SK-N-SH (cell line): ENCODE measurements around the gene AP2A1. TPM values are rescaled to one million over a fixed set of nuclear protein-coding genes. Genes with fewer than 3 reads are reported as not detected.

ENCODE experiments used
- CTCF ChIA-PET: fragments of 300-600, 350-600 bp; formaldehyde crosslinking; extraction: SDS; loops from one replicate; lab custom pipeline; 2021; lab: Yijun Ruan, JAX
- POLR2A ChIA-PET: fragments of 350-600 bp; sonication (Branson Sonifier 250); formaldehyde crosslinking; extraction: SDS; loops from one replicate; lab custom pipeline; 2020; ENCODE audit warnings: antibody characterized with exemption, inconsistent platforms; lab: Yijun Ruan, JAX
- DNase-seq: peaks from one replicate; pipeline ENCODE4 v3.0.0; 2012
- H2AFZ ChIP-seq: fragments of 200-600 bp; sonication (generic); 2 replicates; pipeline ENCODE4 v1.8.1; 2016; ENCODE audit warnings: antibody characterized with exemption, mild to moderate bottlenecking, low read depth
- H3F3A ChIP-seq: fragments of 200-600 bp; sonication (generic); replicated peaks from 2 replicates; pipeline ENCODE3; 2016; ENCODE audit warnings: antibody characterized with exemption, mild to moderate bottlenecking; ENCODE audit not compliant: insufficient read depth
- H3K27ac ChIP-seq, 2 experiments: fragments of 200-500 bp in 1 of 2; fragments of 200-600 bp in 1 of 2; sonication (Bioruptor generic) in 1 of 2; sonication (generic), shearing (Covaris generic) in 1 of 2; 2 replicates each; pipeline versions ENCODE4 v1.5.1 to v1.6.1; 2014 to 2016; ENCODE audit warnings: low read depth in 2 of 2, inconsistent platforms in 1 of 2, low read length in 1 of 2, mild to moderate bottlenecking in 1 of 2, mixed read lengths in 1 of 2
- H3K27me3 ChIP-seq: fragments of 200-600 bp; sonication (generic), shearing (Covaris generic); 2 replicates; pipeline ENCODE4 v1.6.1; 2016; ENCODE audit warnings: mixed run types; ENCODE audit not compliant: insufficient read depth
- H3K36me3 ChIP-seq, 2 experiments: fragments of 200-500 bp in 1 of 2; fragments of 200-600 bp in 1 of 2; sonication (Bioruptor generic) in 1 of 2; sonication (generic) in 1 of 2; replicated peaks in 1 of 2; 2 replicates each; pipeline versions ENCODE3 to v1.5.1; 2014 to 2016; ENCODE audit warnings: low read length in 1 of 2, mild to moderate bottlenecking in 1 of 2; ENCODE audit not compliant: insufficient read depth in 2 of 2, control insufficient read depth in 1 of 2
- H3K4me1 ChIP-seq, 2 experiments: fragments of 200-500 bp in 1 of 2; fragments of 200-600 bp in 1 of 2; sonication (Bioruptor generic) in 1 of 2; sonication (generic), shearing (Covaris generic) in 1 of 2; 2 replicates each; pipeline versions ENCODE4 v1.5.1 to v1.6.1; 2014 to 2016; ENCODE audit warnings: low read depth in 1 of 2, low read length in 1 of 2, mixed run types in 1 of 2; ENCODE audit not compliant: insufficient read depth in 2 of 2, control insufficient read depth in 1 of 2
- H3K4me2 ChIP-seq: fragments of 200-600 bp; sonication (generic), shearing (Covaris generic); 2 replicates; pipeline ENCODE4 v1.6.1; 2017; ENCODE audit warnings: mixed run types
- H3K4me3 ChIP-seq, 2 experiments: fragments of 200-500 bp in 1 of 2; fragments of 200-600 bp in 1 of 2; sonication (Bioruptor generic) in 1 of 2; sonication (generic), shearing (Covaris generic) in 1 of 2; 2 replicates each; pipeline versions ENCODE4 v1.5.1 to v1.8.1; 2014 to 2016; ENCODE audit warnings: low read depth in 2 of 2, inconsistent platforms in 1 of 2, low read length in 1 of 2, mild to moderate bottlenecking in 1 of 2, mixed read lengths in 1 of 2, moderate library complexity in 1 of 2
- H3K79me2 ChIP-seq: fragments of 200-600 bp; sonication (generic); 2 replicates; pipeline ENCODE4 v1.8.1; 2017; ENCODE audit warnings: mild to moderate bottlenecking; ENCODE audit not compliant: insufficient read depth
- H3K9ac ChIP-seq: fragments of 200-600 bp; sonication (generic); 2 replicates; pipeline ENCODE4 v1.6.1; 2017; ENCODE audit warnings: mixed run types
- H3K9me2 ChIP-seq: fragments of 200-600 bp; sonication (generic); 2 replicates; pipeline ENCODE4 v1.6.1; 2017; ENCODE audit warnings: mixed run types
- H3K9me3 ChIP-seq: fragments of 200-600 bp; sonication (generic); 2 replicates; pipeline ENCODE4 v1.6.1; 2017; ENCODE audit warnings: mixed run types, mild to moderate bottlenecking, moderate library complexity
- H4K20me1 ChIP-seq: fragments of 200-600 bp; sonication (generic); 2 replicates; pipeline ENCODE4 v1.6.1; 2017; ENCODE audit warnings: mild to moderate bottlenecking, mixed run types; ENCODE audit not compliant: insufficient read depth
- CTCF ChIP-seq: fragments of 200-600 bp; sonication (generic); IDR thresholded peaks from 2 replicates; pipeline ENCODE4 v1.6.1; 2017; ENCODE audit warnings: antibody characterized with exemption, mild to moderate bottlenecking, moderate library complexity
- ELF1 ChIP-seq: IDR thresholded peaks from 2 replicates; pipeline ENCODE4 v1.4.0; 2012
- JUND ChIP-seq: IDR thresholded peaks from 2 replicates; pipeline ENCODE4 v1.4.0; 2012
- USF1 ChIP-seq: IDR thresholded peaks from 2 replicates; pipeline ENCODE4 v1.4.0; 2012; ENCODE audit warnings: low read depth, borderline replicate concordance
- WGBS: methylation state at CpG from one replicate; pipeline ENCODE4 v1.1.6; 2017; ENCODE audit warnings: low lambda C conversion rate; 5-methylcytosine and 5-hydroxymethylcytosine counted together
- polyA plus RNA-seq, 3 experiments: library from polyadenylated mRNA; depleted of rRNA; stranded (reverse); fragments of >200 nt; gene quantifications; 2 replicates each; pipeline ENCODE4 v1.2.3, GENCODE V29; 2012
- small RNA-seq, 7 experiments: library from RNA; depleted of rRNA; stranded (forward); fragments of <200 nt; gene quantifications; one replicate each; pipeline ENCODE3, GENCODE V24; 2012

AP2A1 gene
- polyA plus RNA-seq, 1 of the 3 experiments (the other 2 are of a cell fraction): 74.8 TPM

DNA sequence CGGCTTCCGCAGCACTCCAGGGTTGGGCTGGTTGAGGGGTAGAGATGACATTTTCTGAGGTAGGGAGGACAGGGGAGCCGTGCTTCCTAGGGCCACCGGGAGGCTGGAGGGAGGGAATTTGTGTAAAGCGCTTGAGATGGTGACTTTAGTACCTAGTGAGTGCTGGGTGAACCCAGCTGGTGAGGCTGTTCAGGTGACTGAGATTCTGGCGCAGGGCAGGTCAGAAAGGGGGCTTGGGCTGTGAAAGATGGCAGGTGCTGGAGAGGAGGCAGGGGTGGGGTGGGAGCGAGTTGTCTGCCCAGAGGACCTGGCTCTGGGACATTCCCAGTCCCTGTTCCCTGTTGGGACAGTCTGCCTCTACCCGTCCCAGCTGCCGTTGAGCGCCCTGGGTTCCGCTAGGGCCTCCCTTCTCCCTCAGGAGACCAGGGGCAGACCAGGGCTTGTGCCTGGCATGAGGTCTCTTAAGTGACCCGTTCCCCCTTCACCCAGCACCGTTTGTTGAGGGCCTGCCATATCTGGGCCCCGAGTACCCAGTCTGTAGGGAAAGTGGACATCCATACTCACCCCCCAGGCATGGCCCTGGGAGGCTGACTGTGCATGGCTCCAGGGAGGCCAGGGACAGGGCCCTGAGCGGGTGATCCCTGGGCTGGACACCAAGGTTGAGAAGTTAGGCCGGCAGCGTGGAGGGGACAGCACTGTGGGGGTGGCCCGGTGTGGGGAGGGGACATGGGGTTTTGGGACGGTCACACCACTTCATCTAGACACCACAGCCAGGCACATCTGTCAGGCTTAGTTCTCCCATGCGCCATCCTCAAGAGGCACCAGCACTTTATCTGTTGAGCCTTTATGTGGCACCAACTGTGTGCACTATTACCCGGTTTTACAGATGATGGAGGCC lies 89.1 kb downstream of the AP2A1 start (continued):
- no peak for TF ChIP-seq CTCF

GRCh38 chr19:49856574-49857021 lies 89.8 kb downstream of the AP2A1 start:
- no peak overlapping the region for H3K9ac ChIP-seq
- H3K4me2 ChIP-seq: no peak overlapping the region
- POLR2A ChIA-PET: no interaction called here
- no peak overlapping the region for H2AFZ ChIP-seq
- peaks cover 13 to 23% of the 10 kb centered on the region in 2 experiments; a peak in 3 of 4 replicates for H3K4me1 ChIP-seq
- H3K27me3 ChIP-seq: no peaks in the 10 kb centered on the region
- H3K27ac ChIP-seq: no peak overlapping the region; a peak in 1 of 4 replicates
- peaks cover 71% of the 10 kb centered on the region for H4K20me1 ChIP-seq
- CTCF ChIA-PET: no interaction called here
- peaks cover 65% of the 10 kb centered on the region for H3F3A ChIP-seq
- TF ChIP-seq ELF1 (peak; percentile 24; the same call in 1 of the 2 replicates), JUND (peak; percentile 4; the same call in 1 of the 2 replicates), USF1 (no peak)
- TF ChIP-seq, all 33 proteins: peak for 2
- H3K9me2 ChIP-seq: no peaks in the 10 kb centered on the region
- H3K36me3 ChIP-seq: peaks cover 17 to 44% of the 10 kb centered on the region in 2 experiments
- no peak overlapping the region for H3K4me3 ChIP-seq
- H3K79me2 ChIP-seq: peaks cover 37% of the 10 kb centered on the region
- 89% methylated on average over 7 of the region's 18 CpGs for WGBS
- peak; percentile 36 for DNase-seq
- no peaks in the 10 kb centered on the region for H3K9me3 ChIP-seq

Small RNA genes lying within 50 kb of the gene (small RNA-seq; reads per million reads assigned to genes)
- gene MIR4749 (0 reads per million in 7 experiments), gene MIR6799 (0 to 0.93 (median 0) reads per million in 7 experiments), gene RNU6-841P (0 to 4.7 (median 0.93) reads per million in 7 experiments)

Other genes starting within 250 kb of the AP2A1 start
- gene RCN3, start 239.0 kb upstream of the AP2A1 start, polyA plus RNA-seq (2012; rRNA removed): 1.4 and 1.8 TPM in 2 replicates
- 101 and 128 TPM in 2 replicates for gene NOSIP, start 186.4 kb upstream of the AP2A1 start, polyA plus RNA-seq (2012; rRNA removed)
- gene PRRG2, start 185.7 kb upstream of the AP2A1 start, polyA plus RNA-seq (2012; rRNA removed): 0.42 and 0.44 TPM in 2 replicates
- gene PRR12, start 175.8 kb upstream of the AP2A1 start, polyA plus RNA-seq (2012; rRNA removed): 0.71 and 1.7 TPM in 2 replicates
- gene RRAS, start 126.9 kb upstream of the AP2A1 start, polyA plus RNA-seq (2012; rRNA removed): 113 and 141 TPM in 2 replicates
- gene SCAF1, start 124.8 kb upstream of the AP2A1 start, polyA plus RNA-seq (2012; rRNA removed): 5.5 and 9.5 TPM in 2 replicates
- 85.9 and 112 TPM in 2 replicates for gene IRF3, start 101.1 kb upstream of the AP2A1 start, polyA plus RNA-seq (2012; rRNA removed)
- 20.3 and 27.9 TPM in 2 replicates for gene BCL2L12, start 101.1 kb upstream of the AP2A1 start, polyA plus RNA-seq (2012; rRNA removed)
- gene PRMT1, start 89.7 kb upstream of the AP2A1 start, polyA plus RNA-seq (2012; rRNA removed): 774 and 789 TPM in 2 replicates
- gene ADM5, start 77.4 kb upstream of the AP2A1 start, polyA plus RNA-seq (2012; rRNA removed): 1.3 TPM in 2 replicates
- 118 and 139 TPM in 2 replicates for gene CPT1C, start 75.9 kb upstream of the AP2A1 start, polyA plus RNA-seq (2012; rRNA removed)
- gene TSKS, start 3.7 kb upstream of the AP2A1 start, polyA plus RNA-seq (2012; rRNA removed): not detected in 2 replicates
- 23.7 and 29.9 TPM in 2 replicates for gene FUZ, start 46.3 kb downstream of the AP2A1 start, polyA plus RNA-seq (2012; rRNA removed)
- 15.7 and 30.2 TPM in 2 replicates for gene MED25, start 51.3 kb downstream of the AP2A1 start, polyA plus RNA-seq (2012; rRNA removed)
- gene PTOV1, start 84.2 kb downstream of the AP2A1 start, polyA plus RNA-seq (2012; rRNA removed): 56.1 and 95.0 TPM in 2 replicates
- 45.5 and 52.0 TPM in 2 replicates for gene PNKP, start 100.6 kb downstream of the AP2A1 start, polyA plus RNA-seq (2012; rRNA removed)
- gene AKT1S1, start 110.4 kb downstream of the AP2A1 start, polyA plus RNA-seq (2012; rRNA removed): 56.7 and 63.7 TPM in 2 replicates
- 27.3 and 28.3 TPM in 2 replicates for gene TBC1D17, start 110.7 kb downstream of the AP2A1 start, polyA plus RNA-seq (2012; rRNA removed)
- gene IL4I1, start 129.9 kb downstream of the AP2A1 start, polyA plus RNA-seq (2012; rRNA removed): 0.35 and 0.50 TPM in 2 replicates
- 11.1 and 11.7 TPM in 2 replicates for gene ATF5, start 162.2 kb downstream of the AP2A1 start, polyA plus RNA-seq (2012; rRNA removed)
- gene NUP62, start 162.5 kb downstream of the AP2A1 start, polyA plus RNA-seq (2012; rRNA removed): 14.6 and 16.2 TPM in 2 replicates
- gene SIGLEC11, start 194.2 kb downstream of the AP2A1 start, polyA plus RNA-seq (2012; rRNA removed): not detected in 2 replicates